ENCODE data around the gene ZNF484.
"Not testable (repeated sequence)": the region's sequence is repeated elsewhere in the genome, so short reads cannot be mapped to it uniquely, and the experiment has no call there.

The ZNF484 gene

DNA sequence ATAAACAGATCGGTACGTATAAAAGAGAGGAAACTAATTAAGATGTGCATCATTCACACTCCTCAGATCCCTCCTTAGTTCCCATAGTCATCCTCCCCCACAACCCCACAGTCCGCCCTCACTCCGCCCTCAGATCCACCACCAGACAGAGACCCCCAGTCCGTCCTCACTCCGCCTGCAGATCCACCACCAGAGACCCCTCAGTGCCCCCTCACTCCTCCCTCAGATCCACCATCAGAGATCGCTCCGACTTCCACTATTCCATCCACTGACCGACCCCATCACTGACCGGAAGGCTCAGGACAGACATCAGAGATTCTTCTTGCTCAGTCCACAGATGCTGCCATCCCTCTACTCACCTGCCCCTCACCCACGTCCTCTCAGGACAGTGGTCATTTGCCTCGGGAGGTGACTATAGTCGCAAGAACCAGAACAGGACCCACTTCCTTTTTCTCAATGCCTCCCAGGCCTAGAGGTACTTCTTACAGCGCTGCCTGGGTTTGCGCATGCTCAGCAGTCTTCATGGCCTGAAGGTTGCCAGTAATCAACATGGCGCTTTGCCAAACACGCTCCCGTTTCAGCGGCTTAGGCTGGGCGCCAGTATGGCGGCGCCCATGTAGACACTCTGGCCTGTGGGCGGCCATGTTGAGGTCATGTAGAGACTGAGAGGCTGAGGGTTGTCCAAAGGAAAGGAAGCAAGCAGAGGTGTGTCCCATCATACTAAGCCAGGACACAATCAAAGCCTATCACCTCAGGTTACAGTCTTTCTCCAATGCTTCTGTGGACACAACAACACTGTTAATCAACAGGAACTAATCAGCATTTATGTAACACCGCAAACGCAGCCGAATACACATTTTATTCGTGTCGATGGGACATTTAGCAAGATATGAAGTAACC, at the start of gene ZNF484:
Gene ZNF484, minus strand, starts transcription at position 508 of the 900 bp plus-strand sequence. CDS start 3,009 bp downstream, outside the sequence.
- Histone ChIP-seq H3K27ac (peak within 1 kb of the TSS; percentile 53 to 93 (median 85)), H3K4me3 (peak within 1 kb of the TSS; percentile 61 to 74 (median 69))

GRCh38 chr9:92920437-92920836, 42.6 kb upstream of the ZNF484 start:
- Histone ChIP-seq H3K27ac (no peak overlapping the region), H3K4me3 (no peak overlapping the region)

DNA sequence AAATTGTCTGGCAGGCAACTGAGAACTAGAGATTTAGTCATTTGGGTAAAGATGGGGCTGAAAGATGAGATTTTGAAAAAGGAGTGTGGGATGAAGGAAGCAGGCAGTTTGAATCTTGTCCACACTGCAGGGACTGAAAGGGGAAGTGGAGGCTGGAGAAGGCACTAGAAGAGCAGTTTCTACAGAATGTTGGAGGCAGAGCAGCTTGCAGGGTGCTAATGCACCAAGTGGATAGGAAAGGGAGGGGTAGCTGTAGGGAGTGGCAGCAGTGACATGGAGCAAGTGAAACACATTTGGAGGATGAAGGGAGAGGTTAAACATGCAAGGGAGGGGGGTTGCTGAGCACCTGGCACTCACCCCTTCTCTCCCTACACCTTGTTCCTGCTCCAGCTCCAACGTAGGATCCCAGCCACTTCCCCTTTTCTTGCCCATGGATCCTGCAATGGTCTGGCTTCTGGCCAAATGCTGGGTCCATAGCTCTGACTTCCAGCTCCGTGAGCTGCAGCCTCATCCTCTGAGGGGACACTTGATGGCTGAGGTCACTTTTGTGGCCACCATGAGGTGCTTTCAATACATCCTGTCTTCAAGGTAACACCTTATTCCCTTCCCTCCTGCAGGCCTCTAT, 39.5 kb upstream of the ZNF484 start:
- Histone ChIP-seq H3K27ac (no peak overlapping the region), H3K4me3 (no peak overlapping the region)

DNA sequence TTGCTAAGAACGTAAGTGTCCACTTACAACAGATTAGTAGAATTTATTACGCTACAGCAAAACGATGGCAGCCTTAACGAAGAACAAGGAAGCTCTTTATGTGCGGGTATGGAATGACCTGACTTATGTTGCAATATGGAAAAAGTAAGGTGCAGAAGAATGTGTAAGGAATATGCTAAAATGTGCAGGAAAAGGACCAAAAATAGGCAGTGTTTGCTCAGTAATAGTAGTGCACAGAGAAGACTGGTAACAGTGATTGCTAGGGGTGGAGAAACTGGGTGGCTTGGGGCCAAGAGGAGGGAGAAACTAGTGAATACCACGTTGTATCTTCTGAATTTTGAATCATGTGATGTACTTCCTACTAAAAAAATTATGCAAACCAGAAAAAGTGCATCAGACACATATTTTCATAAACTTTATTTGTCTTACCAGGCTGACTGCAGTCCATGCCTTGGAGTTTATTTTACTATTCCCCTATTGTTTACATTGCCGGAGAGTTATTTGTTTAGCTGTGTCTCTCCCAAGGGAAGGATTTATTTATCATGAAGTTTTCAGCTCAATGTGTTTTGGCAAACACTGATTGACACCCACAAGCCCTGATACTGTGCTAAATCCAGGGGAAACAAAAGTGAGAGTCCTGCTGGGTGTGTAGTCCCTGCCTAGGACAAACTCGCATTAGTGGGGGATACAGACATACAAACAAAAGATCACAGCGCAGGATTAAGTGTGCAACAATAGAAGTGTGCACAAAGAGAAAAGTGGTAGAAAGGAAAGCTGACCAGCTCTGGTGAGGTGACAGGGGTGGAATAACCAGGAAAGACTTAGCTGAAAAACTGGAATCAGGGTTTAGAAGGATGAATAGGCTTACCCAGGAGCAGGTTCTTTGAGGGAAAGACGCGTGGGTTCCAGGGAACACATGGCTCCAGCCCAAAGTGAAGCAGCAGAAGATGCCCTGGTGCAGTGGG, 34.0 kb upstream of the ZNF484 start:
- Histone ChIP-seq H3K4me3 (no peak overlapping the region), H3K27ac (no peak overlapping the region)

- H3K4me3 ChIP-seq: peak overlapping the region in 1 of 7 experiments; percentile 12
- H3K27ac ChIP-seq: not testable (repeated sequence)
Observed at GRCh38 chr9:92905137-92905536, 27.3 kb upstream of the ZNF484 start.

GRCh38 chr9:92897323-92897722, 19.5 kb upstream of the ZNF484 start:
- Histone ChIP-seq H3K4me3 (no peak overlapping the region), H3K27ac (no peak overlapping the region)

DNA sequence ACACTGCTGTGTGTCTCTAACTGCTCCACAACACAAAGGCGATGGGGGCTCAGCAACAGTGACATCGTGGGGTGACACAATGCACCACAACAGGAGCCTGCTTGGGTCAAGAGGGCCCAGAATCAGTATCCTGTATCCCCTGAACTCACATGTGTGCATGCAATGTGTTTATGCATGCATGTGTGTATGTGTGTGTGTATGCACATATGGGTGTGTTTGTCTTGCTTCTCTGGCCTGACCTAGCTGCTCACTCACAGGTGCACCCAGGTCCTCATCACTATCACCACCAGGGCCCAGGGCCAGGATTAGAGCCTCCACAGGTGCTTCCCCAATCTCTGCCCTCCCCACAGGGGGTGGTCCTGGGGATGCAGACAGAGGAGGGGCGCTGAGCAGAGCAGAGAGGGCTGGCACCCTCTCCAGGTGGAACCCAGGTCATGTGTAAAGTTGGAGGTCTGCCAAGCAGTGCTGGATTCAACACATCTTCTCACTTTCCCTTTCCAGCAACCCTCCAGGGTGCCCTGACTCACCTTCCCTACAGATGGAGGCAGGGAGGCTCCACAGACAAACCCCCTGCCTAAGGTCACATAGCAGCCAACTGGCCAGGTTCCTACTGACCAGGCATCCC, 18.1 kb upstream of the ZNF484 start:
- Histone ChIP-seq H3K4me3 (no peak overlapping the region), H3K27ac (no peak overlapping the region)

GRCh38 chr9:92894711-92895362, 17.0 kb upstream of the ZNF484 start:
- no peak overlapping the region for H3K4me3 ChIP-seq
- no peak overlapping the region for H3K27ac ChIP-seq

GRCh38 chr9:92893916-92894610, 16.2 kb upstream of the ZNF484 start:
- H3K27ac ChIP-seq, H3K4me3 ChIP-seq: not testable (repeated sequence)

GRCh38 chr9:92892276-92892675, 14.4 kb upstream of the ZNF484 start:
- not testable (repeated sequence) for H3K4me3 ChIP-seq, H3K27ac ChIP-seq

DNA sequence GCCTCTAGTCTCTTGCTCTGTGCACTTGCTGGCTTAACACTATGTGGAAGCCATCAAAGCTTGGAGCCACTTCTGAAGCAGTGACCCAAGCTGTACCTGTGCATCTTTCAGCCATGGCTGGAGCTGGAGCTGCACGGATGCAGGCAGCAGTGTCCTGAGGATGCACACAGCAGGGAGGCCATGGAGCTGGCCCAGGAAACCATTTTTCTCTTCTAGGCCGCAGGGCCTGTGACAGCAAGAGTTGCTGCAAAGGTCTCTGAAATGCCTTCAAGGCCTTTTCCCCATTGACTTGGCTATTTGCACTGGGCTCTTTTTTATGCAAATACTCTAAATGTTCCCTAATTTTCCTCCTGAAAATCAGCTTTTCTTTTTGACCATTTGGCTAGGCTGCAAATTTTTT, 12.9 kb upstream of the ZNF484 start:
- Histone ChIP-seq H3K4me3 (no peak overlapping the region), H3K27ac (no peak overlapping the region)

DNA sequence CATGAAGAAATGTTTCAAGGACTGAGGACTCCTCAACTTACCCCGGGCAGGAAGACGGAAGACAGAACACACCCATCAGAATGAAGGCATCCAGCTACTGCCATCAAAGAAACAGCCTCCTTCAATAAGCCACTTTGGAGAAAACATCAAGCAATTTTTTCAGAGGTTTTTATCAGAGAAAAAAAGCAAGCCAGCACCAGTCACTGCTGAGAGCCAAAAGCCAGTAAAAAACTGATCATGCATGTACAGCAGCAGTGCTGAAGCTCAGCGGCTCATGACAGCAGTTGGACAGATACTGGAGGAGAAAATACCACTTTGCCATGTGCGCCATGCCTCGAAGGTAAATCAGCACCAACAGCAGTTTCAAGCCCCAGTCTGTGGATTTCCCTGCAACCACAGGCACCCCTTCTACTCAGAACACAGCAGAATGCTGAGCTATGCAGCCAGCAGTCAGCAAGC, 10.1 kb upstream of the ZNF484 start:
- no peak overlapping the region for H3K4me3 ChIP-seq

DNA sequence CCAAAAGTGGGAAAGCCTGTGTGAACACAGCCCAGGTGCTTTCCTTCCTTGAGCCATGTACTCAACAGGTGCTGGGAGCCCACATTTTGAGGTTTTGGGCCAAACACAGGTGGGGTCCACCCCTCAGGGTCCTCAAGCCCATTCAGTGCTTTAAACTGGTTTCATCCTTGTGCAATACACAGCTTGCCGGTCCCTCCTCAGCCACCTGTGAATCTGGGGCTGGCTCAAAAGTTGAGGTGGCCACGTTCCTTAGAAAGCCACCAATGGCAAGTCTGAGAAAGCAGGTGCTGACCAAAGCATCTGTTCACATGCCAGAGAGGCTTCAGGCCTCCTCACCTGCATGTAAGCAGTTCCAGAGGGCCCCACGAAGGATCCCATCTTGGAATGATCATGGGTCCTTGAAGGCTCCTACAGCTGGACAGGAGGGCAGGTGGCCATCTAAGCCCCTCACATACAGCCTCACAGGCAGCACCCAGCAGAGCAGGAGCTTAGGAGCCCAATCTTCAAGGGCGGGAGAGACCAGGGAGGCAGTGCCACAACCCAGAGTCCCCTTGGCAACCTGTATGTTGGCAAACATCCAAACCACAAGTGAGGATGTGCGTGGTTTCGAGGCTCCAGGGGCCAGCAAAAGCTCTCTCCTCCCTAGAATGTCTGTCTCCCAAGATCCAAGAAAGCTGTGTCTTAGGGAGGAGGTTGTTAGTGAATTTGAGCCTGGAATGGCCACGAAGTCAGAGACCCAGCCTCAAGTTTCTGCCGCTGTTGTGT, 9.2 kb upstream of the ZNF484 start:
- H3K27ac ChIP-seq: not testable (repeated sequence)

More for the DNA sequence above, 10.1 kb upstream of the ZNF484 start:
- no peak overlapping the region for H3K27ac ChIP-seq

GRCh38 chr9:92883666-92884405, 6.0 kb upstream of the ZNF484 start:
- not testable (repeated sequence) for H3K27ac ChIP-seq, H3K4me3 ChIP-seq

More for the DNA sequence above, 9.2 kb upstream of the ZNF484 start:
- H3K4me3 ChIP-seq: not testable (repeated sequence)

DNA sequence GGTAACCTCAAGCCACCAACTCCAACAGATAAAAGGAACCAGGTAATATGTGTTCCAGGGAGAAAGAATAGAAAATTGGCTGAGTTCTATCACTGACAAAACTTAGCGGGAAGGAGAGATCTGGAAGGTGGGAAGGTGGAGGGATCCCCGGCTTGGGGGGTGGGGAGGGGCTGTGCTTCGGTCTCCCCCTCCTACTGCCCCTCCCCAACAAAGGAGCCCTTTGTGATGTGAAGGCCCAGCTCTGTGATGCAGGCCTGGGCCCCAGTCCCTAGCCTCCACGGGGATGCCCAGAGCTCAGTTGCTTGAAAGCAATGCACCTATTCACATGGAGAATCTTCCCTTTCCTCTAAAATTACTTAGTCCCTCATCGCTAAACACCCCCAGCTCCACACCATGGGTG, 4.4 kb upstream of the ZNF484 start:
- Histone ChIP-seq H3K4me3 (no peak overlapping the region), H3K27ac (no peak overlapping the region)

DNA sequence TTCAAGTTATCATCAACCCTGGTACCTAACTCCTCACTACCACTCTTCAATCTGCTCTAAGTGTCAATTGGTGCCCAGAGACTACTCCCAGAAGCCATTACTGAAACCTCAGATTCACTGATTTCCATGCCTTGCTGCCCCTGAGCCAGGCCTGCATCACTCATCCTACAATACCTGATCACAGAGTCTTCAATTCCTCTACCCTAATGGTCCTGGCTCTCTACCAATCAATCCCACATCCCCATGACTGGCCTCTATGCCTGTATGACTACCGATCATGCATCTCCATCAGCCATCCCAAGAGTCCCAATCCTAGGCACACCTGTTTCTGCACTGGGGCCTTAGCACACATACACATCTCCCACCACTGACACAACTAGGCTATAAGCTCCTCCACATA, 2.5 kb downstream of the ZNF484 start:
- Histone ChIP-seq H3K4me3 (no peak overlapping the region), H3K27ac (no peak overlapping the region)

DNA sequence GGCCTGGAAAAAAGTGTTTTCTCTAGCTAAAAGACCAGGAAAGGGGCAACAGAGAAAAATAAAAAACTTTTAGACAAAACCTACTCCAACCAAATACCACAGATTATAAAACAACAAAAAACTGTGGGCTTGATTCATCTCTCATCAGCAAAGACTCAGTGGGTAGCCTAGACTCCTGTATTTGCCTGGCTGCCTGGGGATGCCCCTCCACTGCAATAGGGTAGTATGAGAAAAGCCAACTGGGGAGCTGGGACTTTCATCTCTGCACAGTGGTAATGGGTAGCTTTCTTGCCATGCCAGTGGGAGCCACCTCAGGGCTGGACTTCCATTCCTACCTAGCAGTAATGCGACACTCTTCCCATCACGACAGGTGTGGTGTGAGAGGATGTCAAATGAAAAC, 7.5 kb downstream of the ZNF484 start:
- Histone ChIP-seq H3K4me3 (no peak overlapping the region), H3K27ac (no peak overlapping the region)

Data from skin epidermis (tissue), 12 donors.